WERI-Rb-1 (cell line): ENCODE measurements around the gene RADIL.

Source experiments
- DNase-seq: peaks from one replicate; pipeline ENCODE4 v3.0.0-alpha.2; 2020
- H3K27ac ChIP-seq: fragments of 250-450 bp; sonication (Bioruptor Pico); 2 replicates; pipeline ENCODE4 v1.5.1; 2020; ENCODE audit warnings: mild to moderate bottlenecking, moderate library complexity
- H3K27me3 ChIP-seq: fragments of 250-450 bp; sonication (Bioruptor Pico); 2 replicates; pipeline ENCODE4 v1.5.1; 2021; ENCODE audit warnings: mild to moderate bottlenecking, low read depth, moderate library complexity; ENCODE audit not compliant: insufficient read depth, severe bottlenecking
- H3K36me3 ChIP-seq: fragments of 250-450 bp; sonication (Bioruptor Pico); 2 replicates; pipeline ENCODE4 v1.5.1; 2020; ENCODE audit warnings: mild to moderate bottlenecking, moderate library complexity
- H3K4me3 ChIP-seq: 2 replicates; pipeline ENCODE4 v1.5.1; 2011; ENCODE audit warnings: low read depth, mild to moderate bottlenecking, control low read depth, low read length
- H3K9me3 ChIP-seq: fragments of 250-450 bp; sonication (Bioruptor Pico); 2 replicates; pipeline ENCODE4 v1.5.1; 2021; ENCODE audit warnings: mild to moderate bottlenecking, moderate library complexity; ENCODE audit not compliant: severe bottlenecking
- CTCF ChIP-seq: IDR thresholded peaks from 2 replicates; pipeline ENCODE4 v1.5.1; 2011; ENCODE audit warnings: low read depth, mild to moderate bottlenecking, control low read depth, inconsistent platforms, low read length

RADIL gene

GRCh38 chr7:4851459-4852422 lies 31.8 kb downstream of the RADIL start:
- Histone ChIP-seq H3K27ac (0 out of 2 replicates have a peak overlapping the region, but pooled peaks have one; percentile 7), H3K9me3 (peaks cover 2% of the 10 kb centered on the region), H3K4me3 (no peak overlapping the region), H3K36me3 (peaks cover 5% of the 10 kb centered on the region), H3K27me3 (no peaks in the 10 kb centered on the region)
- TF ChIP-seq CTCF = no peak
- DNase-seq = no peak

GRCh38 chr7:4850262-4850795 lies 33.2 kb downstream of the RADIL start:
- H3K4me3 ChIP-seq = no peak overlapping the region
- H3K27ac ChIP-seq = no peak overlapping the region
- no peak for DNase-seq
- H3K36me3 ChIP-seq = peaks cover 5% of the 10 kb centered on the region
- peaks cover 2% of the 10 kb centered on the region for H3K9me3 ChIP-seq
- H3K27me3 ChIP-seq = no peaks in the 10 kb centered on the region
- no peak for TF ChIP-seq CTCF

- DNase-seq = peak; percentile 71
- Histone ChIP-seq H3K9me3 (peaks cover 2% of the 10 kb centered on the region), H3K27me3 (no peaks in the 10 kb centered on the region), H3K36me3 (peaks cover 5% of the 10 kb centered on the region), H3K27ac (no peak overlapping the region), H3K4me3 (no peak overlapping the region)
- peak; percentile 68 for TF ChIP-seq CTCF
These were observed 34.1 kb downstream of the RADIL start for GRCh38 chr7:4849390-4849789.

GRCh38 chr7:4845740-4846142 lies 37.8 kb downstream of the RADIL start:
- H3K36me3 ChIP-seq = peaks cover 3% of the 10 kb centered on the region
- TF ChIP-seq CTCF = peak; percentile 78
- no peaks in the 10 kb centered on the region for H3K27me3 ChIP-seq
- H3K9me3 ChIP-seq = peaks cover 1% of the 10 kb centered on the region
- H3K4me3 ChIP-seq = peak overlapping the region; percentile 41
- DNase-seq = peak; percentile 91
- H3K27ac ChIP-seq = peak overlapping the region; percentile 90

- peaks cover 3% of the 10 kb centered on the region for H3K36me3 ChIP-seq
- DNase-seq = no peak
- no peaks in the 10 kb centered on the region for H3K27me3 ChIP-seq
- H3K9me3 ChIP-seq = no peaks in the 10 kb centered on the region
- H3K27ac ChIP-seq = no peak overlapping the region
- H3K4me3 ChIP-seq = no peak overlapping the region
- TF ChIP-seq CTCF = no peak
These were observed 41.0 kb downstream of the RADIL start for GRCh38 chr7:4842319-4843064.
